GM19193 (cell line): ENCODE results near the gene DMBX1.

Experiments
- POLR2A ChIP-seq: IDR thresholded peaks from 4 replicates; pipeline ENCODE4 v1.6.1; 2011; ENCODE audit not compliant: insufficient read depth, insufficient read length; ENCODE audit errors: extremely low read depth

DMBX1 gene

GRCh38 chr1:46489638-46490405 is at the start of gene DMBX1:
Gene DMBX1, plus strand, starts transcription at chr1:46489836. Its CDS starts 17,175 bp downstream, at chr1:46507011.
- no peak for TF ChIP-seq POLR2A

- no peak for TF ChIP-seq POLR2A
Measured at GRCh38 chr1:46440478-46440877, 49.2 kb upstream of the DMBX1 start.

DNA sequence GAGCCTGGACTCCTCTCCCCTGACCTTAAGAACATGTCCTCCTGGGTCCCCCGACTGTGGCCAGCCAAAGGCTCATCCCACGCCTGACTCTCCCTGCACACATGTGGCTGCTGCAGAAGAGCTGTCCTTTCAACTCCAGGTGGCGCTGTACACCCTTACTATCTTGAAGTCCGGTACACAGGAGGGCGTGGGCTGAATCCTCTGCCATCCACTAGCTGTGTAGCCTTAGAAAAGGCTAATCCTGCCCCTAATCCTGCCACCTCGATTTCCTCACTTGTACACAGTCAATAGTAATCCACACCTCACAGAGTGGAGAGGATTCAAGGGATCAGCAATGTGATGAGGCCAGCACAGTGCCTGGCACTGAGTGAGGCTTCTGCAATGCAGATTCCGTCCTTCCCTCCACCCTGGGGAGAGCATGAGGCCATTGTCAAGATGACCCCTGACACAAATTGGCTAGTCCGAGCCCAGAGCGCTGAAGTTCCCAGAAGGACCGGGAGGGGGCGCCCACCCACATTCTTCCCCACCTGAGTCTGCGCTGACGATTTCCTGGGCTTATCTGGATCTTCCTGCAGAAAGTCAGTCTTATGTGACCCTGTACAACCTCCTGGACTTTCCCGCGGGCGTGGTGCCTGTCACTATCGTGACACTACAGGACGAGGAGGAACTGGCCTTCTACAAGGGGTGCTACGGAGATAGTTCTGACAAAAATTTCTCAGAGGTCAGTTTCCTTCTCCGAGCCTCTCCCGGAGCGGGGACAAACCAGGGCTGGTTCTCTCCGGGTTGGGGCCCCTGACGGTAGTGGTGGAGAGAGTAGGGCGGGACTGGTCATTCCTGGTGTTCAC is 47.1 kb upstream of the DMBX1 start:
- no peak for TF ChIP-seq POLR2A

GRCh38 chr1:46444466-46444865 is 45.2 kb upstream of the DMBX1 start:
- TF ChIP-seq POLR2A = no peak

GRCh38 chr1:46445773-46446256 is 43.8 kb upstream of the DMBX1 start:
- TF ChIP-seq POLR2A = no peak

- TF ChIP-seq POLR2A = no peak
Measured at GRCh38 chr1:46446646-46447498, 42.8 kb upstream of the DMBX1 start.

DNA sequence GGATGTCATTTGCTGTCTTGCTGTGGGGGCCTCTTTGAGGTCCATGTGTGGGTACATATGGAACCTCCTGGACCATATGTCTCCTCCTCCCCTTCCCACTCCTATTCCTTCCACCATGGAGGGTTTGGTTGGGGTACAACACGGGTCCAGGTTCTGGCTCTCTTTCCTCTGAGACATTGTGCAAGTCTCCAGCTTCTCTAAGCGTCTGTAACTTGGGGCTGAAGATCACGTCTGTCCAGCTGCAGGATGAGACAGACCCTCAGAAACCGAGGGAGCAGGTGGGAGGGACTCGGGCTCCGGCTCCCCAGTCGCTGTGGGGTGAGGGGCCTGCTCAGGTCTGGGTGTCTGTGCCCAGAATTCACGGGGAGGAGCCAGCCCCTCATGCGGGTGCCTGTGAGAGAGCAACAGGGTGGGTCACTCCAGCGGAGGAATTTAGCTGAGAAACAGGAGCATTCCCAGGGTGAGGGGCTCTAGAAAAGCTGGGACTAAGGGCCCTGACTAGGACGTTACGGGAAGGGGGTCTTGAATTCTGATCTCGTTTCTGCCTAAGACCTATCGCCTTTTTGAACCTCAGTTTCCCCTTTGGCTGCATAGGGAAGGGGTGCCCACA is 42.0 kb upstream of the DMBX1 start:
- TF ChIP-seq POLR2A = no peak

GRCh38 chr1:46448109-46448911 is 41.3 kb upstream of the DMBX1 start:
- no peak for TF ChIP-seq POLR2A

GRCh38 chr1:46449223-46450159 is 40.1 kb upstream of the DMBX1 start:
- no peak for TF ChIP-seq POLR2A

DNA sequence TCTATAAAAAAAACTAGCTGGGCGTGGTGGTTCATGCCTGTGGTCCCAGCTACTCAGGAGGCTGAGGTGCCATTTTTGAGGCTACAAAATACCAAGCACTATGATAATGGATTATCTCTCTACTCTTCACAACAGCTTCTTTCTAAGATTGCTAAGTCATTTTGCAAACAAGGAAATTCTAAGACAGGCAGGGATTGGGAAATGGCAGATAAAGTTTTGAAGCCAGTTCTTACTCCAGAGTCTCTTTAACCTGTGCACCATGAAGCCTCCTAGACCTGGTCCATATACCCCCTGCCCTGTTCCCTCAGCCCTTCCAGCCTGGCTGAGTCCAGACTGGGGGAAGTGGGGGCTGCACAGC is 39.5 kb upstream of the DMBX1 start:
- TF ChIP-seq POLR2A = no peak

GRCh38 chr1:46451948-46452930 is 37.4 kb upstream of the DMBX1 start:
- no peak for TF ChIP-seq POLR2A

DNA sequence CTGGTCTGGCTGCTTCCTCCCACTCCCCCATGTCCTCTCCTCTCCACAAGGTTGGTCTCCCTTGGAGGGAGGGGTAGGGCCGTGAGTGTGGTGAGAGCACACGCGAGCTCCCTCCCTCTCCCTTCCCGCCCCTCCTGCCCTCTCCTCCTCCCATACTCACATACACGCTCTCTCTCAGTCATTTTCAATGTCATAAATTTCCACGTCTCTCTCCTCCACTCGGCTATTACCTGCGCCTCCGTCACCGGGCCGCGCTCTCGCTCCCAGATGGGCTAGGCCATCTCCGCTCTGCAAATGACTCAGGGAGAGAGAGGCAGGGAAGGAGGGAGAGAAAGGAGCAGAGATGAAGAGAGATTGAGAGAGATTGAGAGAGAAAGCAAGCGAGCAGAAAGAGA is 36.7 kb upstream of the DMBX1 start:
- TF ChIP-seq POLR2A = no peak
